ENCODE results near the gene LAMA1.

The LAMA1 gene, protein sequence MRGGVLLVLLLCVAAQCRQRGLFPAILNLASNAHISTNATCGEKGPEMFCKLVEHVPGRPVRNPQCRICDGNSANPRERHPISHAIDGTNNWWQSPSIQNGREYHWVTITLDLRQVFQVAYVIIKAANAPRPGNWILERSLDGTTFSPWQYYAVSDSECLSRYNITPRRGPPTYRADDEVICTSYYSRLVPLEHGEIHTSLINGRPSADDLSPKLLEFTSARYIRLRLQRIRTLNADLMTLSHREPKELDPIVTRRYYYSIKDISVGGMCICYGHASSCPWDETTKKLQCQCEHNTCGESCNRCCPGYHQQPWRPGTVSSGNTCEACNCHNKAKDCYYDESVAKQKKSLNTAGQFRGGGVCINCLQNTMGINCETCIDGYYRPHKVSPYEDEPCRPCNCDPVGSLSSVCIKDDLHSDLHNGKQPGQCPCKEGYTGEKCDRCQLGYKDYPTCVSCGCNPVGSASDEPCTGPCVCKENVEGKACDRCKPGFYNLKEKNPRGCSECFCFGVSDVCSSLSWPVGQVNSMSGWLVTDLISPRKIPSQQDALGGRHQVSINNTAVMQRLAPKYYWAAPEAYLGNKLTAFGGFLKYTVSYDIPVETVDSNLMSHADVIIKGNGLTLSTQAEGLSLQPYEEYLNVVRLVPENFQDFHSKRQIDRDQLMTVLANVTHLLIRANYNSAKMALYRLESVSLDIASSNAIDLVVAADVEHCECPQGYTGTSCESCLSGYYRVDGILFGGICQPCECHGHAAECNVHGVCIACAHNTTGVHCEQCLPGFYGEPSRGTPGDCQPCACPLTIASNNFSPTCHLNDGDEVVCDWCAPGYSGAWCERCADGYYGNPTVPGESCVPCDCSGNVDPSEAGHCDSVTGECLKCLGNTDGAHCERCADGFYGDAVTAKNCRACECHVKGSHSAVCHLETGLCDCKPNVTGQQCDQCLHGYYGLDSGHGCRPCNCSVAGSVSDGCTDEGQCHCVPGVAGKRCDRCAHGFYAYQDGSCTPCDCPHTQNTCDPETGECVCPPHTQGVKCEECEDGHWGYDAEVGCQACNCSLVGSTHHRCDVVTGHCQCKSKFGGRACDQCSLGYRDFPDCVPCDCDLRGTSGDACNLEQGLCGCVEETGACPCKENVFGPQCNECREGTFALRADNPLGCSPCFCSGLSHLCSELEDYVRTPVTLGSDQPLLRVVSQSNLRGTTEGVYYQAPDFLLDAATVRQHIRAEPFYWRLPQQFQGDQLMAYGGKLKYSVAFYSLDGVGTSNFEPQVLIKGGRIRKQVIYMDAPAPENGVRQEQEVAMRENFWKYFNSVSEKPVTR (N-terminal part only)

DNA sequence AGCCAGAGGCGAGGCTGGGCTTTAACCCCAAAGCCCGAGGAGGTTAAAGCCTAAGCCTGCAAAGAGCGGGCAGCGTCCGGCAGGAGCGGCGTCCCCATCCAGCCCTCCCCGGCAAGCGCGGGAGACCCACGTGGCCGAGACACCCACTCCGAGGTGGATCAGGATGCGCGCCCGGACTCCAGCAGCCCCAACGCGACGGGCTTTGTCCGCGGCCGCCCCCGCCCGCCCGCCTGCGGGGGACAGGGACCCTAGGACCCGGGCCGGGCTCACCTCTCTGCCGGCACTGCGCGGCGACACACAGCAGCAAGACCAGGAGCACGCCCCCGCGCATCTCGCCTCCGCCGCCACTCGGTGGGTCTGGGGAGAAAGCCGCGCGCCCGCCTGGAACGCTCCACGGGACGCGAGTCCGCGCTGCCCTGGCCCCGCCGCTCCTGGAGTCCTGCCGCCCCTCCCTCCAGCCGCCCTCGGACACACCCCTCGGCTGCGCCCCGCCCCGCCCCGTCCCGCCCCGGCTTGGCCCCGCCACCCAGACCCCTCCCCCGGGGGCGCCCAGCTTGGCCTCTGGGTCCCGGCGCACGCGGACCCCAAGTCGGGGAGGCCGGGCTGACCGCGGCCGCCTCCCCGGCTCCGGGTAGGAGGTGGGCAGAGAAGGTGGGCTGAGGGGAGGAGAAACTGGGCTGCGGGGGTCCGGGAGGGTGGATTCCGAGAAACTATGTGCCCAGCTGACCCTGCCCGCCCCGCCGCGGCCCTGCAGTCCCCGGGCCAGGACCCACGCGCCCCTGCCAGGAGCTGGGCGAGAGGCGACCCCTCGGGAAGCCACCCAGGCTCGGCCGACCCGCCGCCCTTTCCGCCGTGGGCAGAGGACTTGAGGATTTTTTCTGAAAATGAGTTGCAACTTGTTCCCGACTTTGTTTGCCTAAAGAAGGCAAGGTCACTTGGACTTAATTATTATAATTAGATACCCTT lies at the start of gene LAMA1:
LAMA1 (minus strand) TSS at position 408 of the 966 bp plus-strand sequence; CDS start at position 331, 77 bp downstream.
- H3K27me3 ChIP-seq (ENCODE audit: control insufficient read depth in 1 of 2, insufficient read depth in 2 of 2, low read length in 2 of 2): peaks cover 22 to 24% of the 10 kb centered on the region in 2 donors
- no peak within 1 kb of the TSS for H3K27ac ChIP-seq (ENCODE audit: low read depth, low read length)
- peak within 1 kb of the TSS; percentile 28 to 38 for H3K4me3 ChIP-seq (ENCODE audit: low read depth in 1 of 2, low read length in 2 of 2)
- no peaks in the 10 kb centered on the region for H3K9me3 ChIP-seq (ENCODE audit: control insufficient read depth in 1 of 2, low read length in 2 of 2)
- H3K9ac ChIP-seq (ENCODE audit: low read depth in 1 of 2, low read length in 2 of 2): no peak within 1 kb of the TSS
- H3K4me1 ChIP-seq (ENCODE audit: control insufficient read depth in 1 of 2, insufficient read depth in 2 of 2, low read length in 2 of 2): peaks cover 0 to 6% of the 10 kb centered on the region in 2 donors
- no peaks in the 10 kb centered on the region for H3K36me3 ChIP-seq (ENCODE audit: control insufficient read depth in 1 of 2, insufficient read depth in 2 of 2, low read length in 2 of 2)

DNA sequence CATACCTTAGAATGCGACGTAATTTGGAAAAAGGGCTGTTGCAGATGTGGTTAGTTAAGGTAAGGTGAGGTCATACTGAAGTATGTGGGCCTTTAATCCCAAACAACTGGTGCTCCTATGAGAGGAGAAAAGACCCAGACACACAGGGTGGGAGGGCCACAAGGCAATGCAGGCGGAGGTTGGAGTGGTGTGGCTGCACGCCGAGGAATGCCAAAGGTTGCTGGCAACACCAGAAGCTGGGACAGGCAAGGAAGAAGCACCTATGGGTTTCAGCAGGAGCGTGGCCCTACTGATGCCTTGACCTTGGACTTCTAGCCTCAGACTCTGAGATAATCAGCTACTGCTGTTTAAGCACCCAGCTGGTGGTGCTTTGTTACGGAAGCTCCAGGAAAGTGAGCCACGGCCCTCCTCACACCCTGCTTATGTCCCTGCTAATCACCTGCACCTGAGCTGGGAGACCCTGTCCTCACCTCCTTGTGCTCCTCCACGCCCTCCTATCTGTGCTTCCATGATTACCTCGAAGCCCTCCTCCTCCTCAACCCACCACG lies 48.3 kb upstream of the LAMA1 start:
- Histone ChIP-seq H3K9me3 (ENCODE audit: control insufficient read depth in 1 of 2, low read length in 2 of 2) (no peaks in the 10 kb centered on the region), H3K4me1 (ENCODE audit: control insufficient read depth in 1 of 2, insufficient read depth in 2 of 2, low read length in 2 of 2) (no peaks in the 10 kb centered on the region), H3K4me3 (ENCODE audit: low read depth in 1 of 2, low read length in 2 of 2) (no peak overlapping the region), H3K27me3 (ENCODE audit: control insufficient read depth in 1 of 2, insufficient read depth in 2 of 2, low read length in 2 of 2) (no peaks in the 10 kb centered on the region), H3K27ac (ENCODE audit: low read depth, low read length) (no peak overlapping the region), H3K36me3 (ENCODE audit: control insufficient read depth in 1 of 2, insufficient read depth in 2 of 2, low read length in 2 of 2) (no peaks in the 10 kb centered on the region), H3K9ac (ENCODE audit: low read depth in 1 of 2, low read length in 2 of 2) (no peak overlapping the region)

DNA sequence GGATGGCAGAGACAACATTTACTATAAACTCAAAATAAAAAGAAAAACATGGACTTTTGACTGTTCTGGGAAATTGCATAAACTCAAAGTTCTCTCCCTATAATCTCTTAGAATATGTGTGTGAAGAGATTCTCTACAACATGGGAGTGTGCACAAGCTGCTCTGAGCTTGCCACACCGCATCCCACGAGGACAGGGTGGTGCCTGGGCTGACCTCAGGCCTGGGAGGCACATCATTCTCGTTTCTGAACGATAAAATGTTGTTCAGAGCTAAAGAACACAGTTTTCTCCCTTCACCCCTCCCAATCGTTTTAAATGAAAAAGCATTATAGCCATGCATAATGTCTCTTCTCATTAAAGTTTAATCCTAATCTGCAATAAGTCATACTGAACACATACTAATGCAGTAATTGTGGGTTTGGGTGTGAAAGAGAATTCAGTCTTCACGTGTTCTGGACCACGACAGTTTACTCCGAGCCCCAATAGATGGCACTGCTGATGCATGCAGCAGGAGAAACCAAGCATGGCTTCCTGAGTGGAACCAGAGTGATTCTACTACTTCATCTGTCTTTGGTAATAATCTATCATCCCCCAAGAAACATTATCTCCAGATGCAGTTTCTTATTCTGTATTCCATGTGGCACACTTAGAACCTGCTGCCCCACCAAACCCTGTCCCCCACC lies 46.9 kb upstream of the LAMA1 start:
- Histone ChIP-seq H3K4me1 (ENCODE audit: control insufficient read depth in 1 of 2, insufficient read depth in 2 of 2, low read length in 2 of 2) (no peaks in the 10 kb centered on the region), H3K9me3 (ENCODE audit: control insufficient read depth in 1 of 2, low read length in 2 of 2) (no peaks in the 10 kb centered on the region), H3K27ac (ENCODE audit: low read depth, low read length) (no peak overlapping the region), H3K4me3 (ENCODE audit: low read depth in 1 of 2, low read length in 2 of 2) (no peak overlapping the region), H3K27me3 (ENCODE audit: control insufficient read depth in 1 of 2, insufficient read depth in 2 of 2, low read length in 2 of 2) (no peaks in the 10 kb centered on the region), H3K9ac (ENCODE audit: low read depth in 1 of 2, low read length in 2 of 2) (no peak overlapping the region), H3K36me3 (ENCODE audit: control insufficient read depth in 1 of 2, insufficient read depth in 2 of 2, low read length in 2 of 2) (no peaks in the 10 kb centered on the region)

DNA sequence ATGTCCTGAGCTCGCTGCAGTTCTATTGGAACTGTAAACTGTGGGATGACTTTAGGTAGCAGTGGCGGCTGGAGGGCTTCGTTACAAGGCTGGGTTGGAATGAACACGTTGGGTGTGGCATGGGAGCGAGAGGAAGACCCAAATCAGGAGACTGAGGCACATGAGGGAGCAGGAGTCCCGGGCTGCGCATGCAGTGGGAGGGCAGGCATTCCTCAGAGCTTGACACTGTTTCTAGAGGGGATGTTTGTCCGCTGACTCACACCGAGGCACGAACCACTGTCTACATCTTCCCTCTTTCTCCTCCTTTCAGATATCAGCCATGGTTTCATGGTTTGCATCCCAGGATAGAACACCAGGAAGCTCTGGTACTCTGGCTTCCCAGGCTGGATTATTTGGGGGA lies 40.6 kb upstream of the LAMA1 start:
- H3K4me3 ChIP-seq (ENCODE audit: low read depth in 1 of 2, low read length in 2 of 2): no peak overlapping the region
- H3K4me1 ChIP-seq (ENCODE audit: control insufficient read depth in 1 of 2, insufficient read depth in 2 of 2, low read length in 2 of 2): no peaks in the 10 kb centered on the region
- H3K9me3 ChIP-seq (ENCODE audit: control insufficient read depth in 1 of 2, low read length in 2 of 2): no peaks in the 10 kb centered on the region
- no peak overlapping the region for H3K27ac ChIP-seq (ENCODE audit: low read depth, low read length)
- no peak overlapping the region for H3K9ac ChIP-seq (ENCODE audit: low read depth in 1 of 2, low read length in 2 of 2)
- H3K36me3 ChIP-seq (ENCODE audit: control insufficient read depth in 1 of 2, insufficient read depth in 2 of 2, low read length in 2 of 2): no peaks in the 10 kb centered on the region
- peaks cover 0 to 2% of the 10 kb centered on the region in 2 donors for H3K27me3 ChIP-seq (ENCODE audit: control insufficient read depth in 1 of 2, insufficient read depth in 2 of 2, low read length in 2 of 2)

DNA sequence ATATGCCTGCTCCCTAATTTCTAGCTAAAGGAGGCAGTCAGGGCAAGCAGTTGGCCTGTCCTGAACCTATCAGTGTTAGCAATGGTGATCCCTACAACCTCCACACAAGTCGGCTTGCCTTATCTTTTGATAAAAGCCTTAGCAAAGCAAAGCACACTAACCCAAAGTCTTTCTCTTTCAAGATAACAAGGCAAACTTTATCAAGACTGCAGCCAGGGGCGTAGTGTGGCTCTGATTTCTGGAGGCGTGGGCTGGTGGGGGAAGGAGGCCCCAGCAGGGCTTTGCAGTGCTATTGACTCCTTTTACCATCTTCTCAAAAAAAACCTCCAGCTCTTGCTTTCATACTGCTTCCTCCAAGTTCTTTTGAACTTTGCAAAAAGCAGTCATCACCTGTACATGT lies 40.2 kb upstream of the LAMA1 start:
- Histone ChIP-seq H3K36me3 (ENCODE audit: control insufficient read depth in 1 of 2, insufficient read depth in 2 of 2, low read length in 2 of 2) (no peaks in the 10 kb centered on the region), H3K9ac (ENCODE audit: low read depth in 1 of 2, low read length in 2 of 2) (no peak overlapping the region), H3K27ac (ENCODE audit: low read depth, low read length) (no peak overlapping the region)

DNA sequence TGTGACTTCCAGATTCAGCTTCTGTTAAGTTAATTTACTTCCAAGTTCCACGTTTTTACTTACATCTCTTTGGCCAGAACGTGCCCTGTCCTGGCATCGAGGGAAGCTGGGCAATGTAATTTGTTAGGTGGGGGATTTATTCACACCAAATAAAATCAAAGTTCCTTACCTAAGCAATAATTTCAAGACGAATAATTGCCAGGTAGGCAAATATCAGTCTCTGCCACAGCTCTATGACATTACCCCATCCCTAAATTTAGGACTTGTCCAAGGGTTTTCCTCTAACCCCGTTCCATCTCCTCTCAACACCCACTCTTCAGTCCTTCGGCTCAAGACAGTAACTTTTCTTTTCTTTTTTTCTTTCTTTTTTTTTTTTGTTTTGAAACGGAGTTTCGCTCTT lies 38.3 kb upstream of the LAMA1 start:
- Histone ChIP-seq H3K36me3 (ENCODE audit: control insufficient read depth in 1 of 2, insufficient read depth in 2 of 2, low read length in 2 of 2) (no peaks in the 10 kb centered on the region), H3K9ac (ENCODE audit: low read depth in 1 of 2, low read length in 2 of 2) (no peak overlapping the region), H3K27me3 (ENCODE audit: control insufficient read depth in 1 of 2, insufficient read depth in 2 of 2, low read length in 2 of 2) (peaks cover 0 to 2% of the 10 kb centered on the region in 2 donors), H3K4me1 (ENCODE audit: control insufficient read depth in 1 of 2, insufficient read depth in 2 of 2, low read length in 2 of 2) (no peaks in the 10 kb centered on the region), H3K4me3 (ENCODE audit: low read depth in 1 of 2, low read length in 2 of 2) (no peak overlapping the region), H3K27ac (ENCODE audit: low read depth, low read length) (no peak overlapping the region), H3K9me3 (ENCODE audit: control insufficient read depth in 1 of 2, low read length in 2 of 2) (no peaks in the 10 kb centered on the region)

More for the DNA sequence above, 40.2 kb upstream of the LAMA1 start:
- peaks cover 0 to 2% of the 10 kb centered on the region in 2 donors for H3K27me3 ChIP-seq (ENCODE audit: control insufficient read depth in 1 of 2, insufficient read depth in 2 of 2, low read length in 2 of 2)
- no peak overlapping the region for H3K4me3 ChIP-seq (ENCODE audit: low read depth in 1 of 2, low read length in 2 of 2)
- H3K9me3 ChIP-seq (ENCODE audit: control insufficient read depth in 1 of 2, low read length in 2 of 2): no peaks in the 10 kb centered on the region
- no peaks in the 10 kb centered on the region for H3K4me1 ChIP-seq (ENCODE audit: control insufficient read depth in 1 of 2, insufficient read depth in 2 of 2, low read length in 2 of 2)

DNA sequence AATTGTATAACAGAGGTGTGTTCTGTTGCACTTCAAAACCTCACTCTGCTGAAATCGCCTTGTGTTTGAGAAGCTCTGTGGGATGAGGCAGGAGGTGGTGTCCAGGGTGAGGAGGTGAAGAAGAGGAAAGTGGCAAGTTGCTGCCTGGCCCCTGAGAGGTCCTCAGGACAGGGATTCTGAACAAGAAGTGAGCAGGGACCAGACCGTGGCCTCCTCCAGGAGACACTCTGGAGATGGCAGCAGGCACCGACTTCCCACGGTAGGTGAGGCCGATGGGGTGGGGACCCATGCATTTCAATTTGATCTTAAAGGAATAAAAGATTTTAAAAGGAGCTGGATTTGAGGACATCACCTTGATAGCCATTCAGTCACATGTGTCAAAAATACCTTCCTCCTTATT lies 37.5 kb upstream of the LAMA1 start:
- no peak overlapping the region for H3K4me3 ChIP-seq (ENCODE audit: low read depth in 1 of 2, low read length in 2 of 2)
- peaks cover 0 to 2% of the 10 kb centered on the region in 2 donors for H3K27me3 ChIP-seq (ENCODE audit: control insufficient read depth in 1 of 2, insufficient read depth in 2 of 2, low read length in 2 of 2)
- H3K9me3 ChIP-seq (ENCODE audit: control insufficient read depth in 1 of 2, low read length in 2 of 2): no peaks in the 10 kb centered on the region
- H3K4me1 ChIP-seq (ENCODE audit: control insufficient read depth in 1 of 2, insufficient read depth in 2 of 2, low read length in 2 of 2): no peaks in the 10 kb centered on the region
- H3K36me3 ChIP-seq (ENCODE audit: control insufficient read depth in 1 of 2, insufficient read depth in 2 of 2, low read length in 2 of 2): no peaks in the 10 kb centered on the region
- H3K9ac ChIP-seq (ENCODE audit: low read depth in 1 of 2, low read length in 2 of 2): no peak overlapping the region
- H3K27ac ChIP-seq (ENCODE audit: low read depth, low read length): no peak overlapping the region

DNA sequence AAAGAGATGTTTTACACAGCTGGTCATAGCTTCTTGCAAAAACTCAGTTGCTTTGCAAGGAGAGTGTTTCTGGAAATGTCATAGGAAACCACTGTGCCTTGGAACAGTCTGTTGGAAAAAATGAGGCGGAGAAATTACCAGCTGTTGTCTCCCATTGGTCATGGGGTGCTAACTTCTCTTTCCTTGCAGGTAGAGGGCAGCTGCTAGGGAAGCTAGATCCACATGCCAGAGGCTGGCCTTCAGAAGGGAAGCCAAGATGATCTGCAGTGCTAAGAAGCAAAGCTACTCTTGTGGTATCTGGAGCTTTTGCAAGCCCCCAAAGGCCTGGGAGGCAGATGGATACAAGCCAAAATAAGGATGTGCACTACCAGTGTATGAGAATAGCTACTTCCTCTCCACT lies 34.8 kb upstream of the LAMA1 start:
- no peak overlapping the region for H3K27ac ChIP-seq (ENCODE audit: low read depth, low read length)
- H3K4me3 ChIP-seq (ENCODE audit: low read depth in 1 of 2, low read length in 2 of 2): no peak overlapping the region
- no peak overlapping the region for H3K9ac ChIP-seq (ENCODE audit: low read depth in 1 of 2, low read length in 2 of 2)
- H3K9me3 ChIP-seq (ENCODE audit: control insufficient read depth in 1 of 2, low read length in 2 of 2): no peaks in the 10 kb centered on the region
- H3K36me3 ChIP-seq (ENCODE audit: control insufficient read depth in 1 of 2, insufficient read depth in 2 of 2, low read length in 2 of 2): no peaks in the 10 kb centered on the region
- H3K27me3 ChIP-seq (ENCODE audit: control insufficient read depth in 1 of 2, insufficient read depth in 2 of 2, low read length in 2 of 2): no peaks in the 10 kb centered on the region
- no peaks in the 10 kb centered on the region for H3K4me1 ChIP-seq (ENCODE audit: control insufficient read depth in 1 of 2, insufficient read depth in 2 of 2, low read length in 2 of 2)
